Activated B cell treated with CpG ODN at 0.5 μM for 24 hours (primary cell): Measurements from ENCODE around the gene PARVG. TPM values are rescaled to one million over a fixed set of nuclear protein-coding genes. Genes with fewer than 3 reads are reported as not detected.

Experiments used
- ATAC-seq: fragments of 200-7000 bp; cut with Tn5 transposase; one replicate; pipeline ENCODE4 v1.10.0; 2021; ENCODE audit warnings: low read depth, mild to moderate bottlenecking, moderate library complexity
- CTCF ChIA-PET: fragments of 350-600 bp; sonication (Branson Sonifier 250); formaldehyde crosslinking; loops from one replicate; lab custom pipeline; 2021; ENCODE audit warnings: antibody characterized with exemption; lab: Charles Lee
- POLR2A ChIA-PET: fragments of 350-600 bp; sonication (Branson Sonifier 250); formaldehyde crosslinking; loops from one replicate; lab custom pipeline; 2021; ENCODE audit warnings: antibody characterized with exemption; lab: Charles Lee
- DNase-seq: peaks from one replicate; pipeline ENCODE4 v3.0.0; 2022
- H3K27ac Mint-ChIP-seq: one replicate; pipeline ENCODE4 v1.8.0; 2020; ENCODE audit warnings: mixed read lengths
- H3K27me3 Mint-ChIP-seq: one replicate; pipeline ENCODE4 v1.8.0; 2021; ENCODE audit warnings: mixed read lengths
- H3K36me3 Mint-ChIP-seq: one replicate; pipeline ENCODE4 v1.8.0; 2021; ENCODE audit warnings: low read depth, mixed read lengths
- H3K4me1 Mint-ChIP-seq: one replicate; pipeline ENCODE4 v1.8.0; 2021; ENCODE audit warnings: mixed read lengths
- H3K4me3 Mint-ChIP-seq: one replicate; pipeline ENCODE4 v1.8.0; 2020; ENCODE audit warnings: mild to moderate bottlenecking, mixed read lengths
- H3K9me3 Mint-ChIP-seq: one replicate; pipeline ENCODE4 v1.8.0; 2020; ENCODE audit warnings: mixed read lengths
- intact Hi-C: fragments of 100-400 bp; cut with micrococcal nuclease; formaldehyde crosslinking; loops from one replicate; pipeline ENCODE4 v1.15.1; 2024
- total RNA-seq: library from RNA; stranded (reverse); gene quantifications from 2 replicates; pipeline ENCODE4 v1.2.3, GENCODE V29; 2022
- TF ChIP-seq, protein P1 (sequence below): fragments of 200-600 bp; IDR thresholded peaks from one replicate; pipeline ENCODE4 v1.8.0; 2022; ENCODE audit warnings: antibody characterized with exemption, mild to moderate bottlenecking

Gene PARVG
- total RNA-seq, 1 donor from 2014 or later, result 96.1 TPM

DNA sequence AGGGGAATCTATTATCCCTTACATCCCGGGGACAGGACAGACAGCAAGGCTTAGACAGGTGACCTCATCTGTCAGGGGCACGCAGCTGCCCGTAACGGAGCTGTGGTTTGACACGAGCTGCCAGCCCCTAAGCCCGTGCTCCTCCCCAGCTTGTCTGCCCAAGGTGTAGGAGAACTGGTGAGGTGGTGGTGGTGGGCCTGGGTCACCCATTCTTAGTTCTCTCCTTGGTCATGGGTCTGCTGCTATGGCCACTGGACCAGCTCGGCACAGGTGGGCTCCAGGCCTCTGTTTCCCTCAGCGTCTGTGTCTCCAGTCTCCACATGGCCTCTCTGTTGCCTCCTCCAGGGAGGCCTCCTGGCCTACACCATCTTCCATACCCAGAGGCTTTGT is 5.4 kb downstream of the PARVG start:
- CTCF ChIA-PET, result no interaction called here
- Mint-ChIP-seq H3K4me1 (peaks cover 60% of the 10 kb centered on the region), H3K36me3 (peaks cover 32% of the 10 kb centered on the region), H3K9me3 (no peaks in the 10 kb centered on the region), H3K4me3 (no peak overlapping the region), H3K27me3 (no peaks in the 10 kb centered on the region), H3K27ac (no peak overlapping the region)
- intact Hi-C loops, result loop anchor here (10.0 kb wide), 3 partner anchors 139 to 519 kb away; partner anchors contain the start of genes PRR5 and RTL6
- DNase-seq (no peak), ATAC-seq (no peak)
- TF ChIP-seq, protein P1, sequence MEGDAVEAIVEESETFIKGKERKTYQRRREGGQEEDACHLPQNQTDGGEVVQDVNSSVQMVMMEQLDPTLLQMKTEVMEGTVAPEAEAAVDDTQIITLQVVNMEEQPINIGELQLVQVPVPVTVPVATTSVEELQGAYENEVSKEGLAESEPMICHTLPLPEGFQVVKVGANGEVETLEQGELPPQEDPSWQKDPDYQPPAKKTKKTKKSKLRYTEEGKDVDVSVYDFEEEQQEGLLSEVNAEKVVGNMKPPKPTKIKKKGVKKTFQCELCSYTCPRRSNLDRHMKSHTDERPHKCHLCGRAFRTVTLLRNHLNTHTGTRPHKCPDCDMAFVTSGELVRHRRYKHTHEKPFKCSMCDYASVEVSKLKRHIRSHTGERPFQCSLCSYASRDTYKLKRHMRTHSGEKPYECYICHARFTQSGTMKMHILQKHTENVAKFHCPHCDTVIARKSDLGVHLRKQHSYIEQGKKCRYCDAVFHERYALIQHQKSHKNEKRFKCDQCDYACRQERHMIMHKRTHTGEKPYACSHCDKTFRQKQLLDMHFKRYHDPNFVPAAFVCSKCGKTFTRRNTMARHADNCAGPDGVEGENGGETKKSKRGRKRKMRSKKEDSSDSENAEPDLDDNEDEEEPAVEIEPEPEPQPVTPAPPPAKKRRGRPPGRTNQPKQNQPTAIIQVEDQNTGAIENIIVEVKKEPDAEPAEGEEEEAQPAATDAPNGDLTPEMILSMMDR, result no peak
- POLR2A ChIA-PET, result no interaction called here

DNA sequence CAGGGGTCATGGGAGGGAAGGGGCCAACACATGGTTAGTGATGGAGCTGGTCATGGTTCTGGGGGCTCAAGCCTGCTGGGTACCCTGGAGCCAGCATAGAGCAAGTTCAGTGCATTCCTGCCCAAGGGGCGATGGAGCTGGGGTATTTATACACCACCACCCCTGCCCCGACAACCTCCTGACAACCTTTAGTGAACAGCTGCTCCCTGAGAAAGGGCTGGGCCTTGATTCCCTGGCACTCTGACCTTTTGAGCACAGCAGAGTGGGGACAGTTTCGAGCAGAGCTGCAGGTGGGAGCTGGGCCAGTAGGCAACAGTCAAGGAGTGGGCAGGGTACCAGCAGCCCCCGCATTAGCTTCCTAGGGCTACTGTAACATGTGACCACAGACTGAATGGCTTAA is 6.0 kb downstream of the PARVG start:
- H3K27ac Mint-ChIP-seq, result no peak overlapping the region
- intact Hi-C loops, result loop anchor here (10.0 kb wide), 3 partner anchors 138 to 518 kb away; partner anchors contain the start of genes PRR5 and RTL6
- DNase-seq (no peak), ATAC-seq (no peak)
- TF ChIP-seq, protein P1, result no peak
- H3K27me3 Mint-ChIP-seq, result no peaks in the 10 kb centered on the region
- H3K4me1 Mint-ChIP-seq, result peaks cover 63% of the 10 kb centered on the region
- ChIA-PET POLR2A (no interaction called here), CTCF (no interaction called here)
- no peak overlapping the region for H3K4me3 Mint-ChIP-seq
- no peaks in the 10 kb centered on the region for H3K9me3 Mint-ChIP-seq
- peaks cover 32% of the 10 kb centered on the region for H3K36me3 Mint-ChIP-seq

DNA sequence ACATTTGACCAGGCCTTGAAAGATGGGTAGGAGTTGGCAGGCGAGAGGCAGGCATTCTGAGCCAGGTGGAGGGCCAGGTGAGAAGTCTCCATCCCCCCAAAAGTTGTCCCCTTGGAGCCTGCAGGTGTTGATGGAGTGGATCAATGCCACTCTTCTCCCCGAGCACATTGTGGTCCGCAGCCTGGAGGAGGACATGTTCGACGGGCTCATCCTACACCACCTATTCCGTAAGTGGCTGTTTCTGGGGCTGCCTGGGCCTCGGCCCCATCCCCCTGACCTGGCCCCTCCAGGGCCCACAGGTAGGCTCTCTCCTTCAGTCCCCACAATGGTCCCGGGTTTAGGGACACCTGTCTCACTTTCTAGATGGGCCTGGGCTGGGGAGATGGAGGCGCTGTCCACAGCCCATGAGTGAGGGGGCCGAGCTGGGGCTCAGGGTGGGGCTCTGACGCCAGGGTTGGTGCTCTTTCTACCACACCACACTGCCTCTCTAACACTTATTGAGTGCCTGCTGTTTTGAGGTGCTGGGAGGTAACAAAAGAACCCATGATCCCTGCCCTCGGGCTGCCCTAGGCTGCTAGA is 7.0 kb downstream of the PARVG start:
- intact Hi-C loops, result loop anchor here (10.0 kb wide), 3 partner anchors 137 to 517 kb away; partner anchors contain the start of genes PRR5 and RTL6
- TF ChIP-seq, protein P1, result no peak
- ChIA-PET POLR2A (interaction anchor here (0.6 kb wide), 1 partner anchor 1224 kb away, joined by 4 read pairs; no protein-coding TSS in a partner anchor), CTCF (no interaction called here)
- peaks cover 32% of the 10 kb centered on the region for H3K36me3 Mint-ChIP-seq
- H3K9me3 Mint-ChIP-seq, result no peaks in the 10 kb centered on the region
- no peaks in the 10 kb centered on the region for H3K27me3 Mint-ChIP-seq
- ATAC-seq (no peak), DNase-seq (no peak)
- H3K4me3 Mint-ChIP-seq, result no peak overlapping the region
- H3K27ac Mint-ChIP-seq, result no peak overlapping the region
- H3K4me1 Mint-ChIP-seq, result peaks cover 61% of the 10 kb centered on the region

DNA sequence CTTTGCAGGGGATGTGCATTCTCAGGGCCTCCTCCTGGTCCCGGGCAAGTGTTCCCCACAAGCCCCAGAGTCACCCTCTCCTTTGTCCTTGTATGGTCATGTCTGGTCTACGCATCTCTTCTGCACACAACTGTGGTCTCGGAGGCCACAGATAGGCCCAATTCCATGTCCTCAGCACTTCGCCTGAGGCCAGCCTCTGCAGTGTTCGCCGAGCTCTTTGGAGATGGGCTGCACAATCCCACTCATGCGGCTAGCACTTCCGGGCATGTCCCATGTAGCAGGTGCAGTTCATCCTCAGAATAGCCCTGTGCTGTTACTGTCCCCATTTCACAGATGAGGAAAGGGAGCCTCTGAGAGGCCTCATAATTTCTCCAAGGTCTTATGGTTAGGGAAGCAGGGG is 7.6 kb downstream of the PARVG start:
- DNase-seq (no peak), ATAC-seq (no peak)
- TF ChIP-seq, protein P1, result no peak
- H3K9me3 Mint-ChIP-seq, result no peaks in the 10 kb centered on the region
- CTCF ChIA-PET, result no interaction called here
- H3K4me1 Mint-ChIP-seq, result peaks cover 59% of the 10 kb centered on the region
- POLR2A ChIA-PET, result no interaction called here
- H3K27ac Mint-ChIP-seq, result no peak overlapping the region
- intact Hi-C loops, result loop anchor here (10.0 kb wide), 3 partner anchors 136 to 516 kb away; partner anchors contain the start of genes PRR5 and RTL6
- H3K4me3 Mint-ChIP-seq, result no peak overlapping the region
- peaks cover 34% of the 10 kb centered on the region for H3K36me3 Mint-ChIP-seq
- H3K27me3 Mint-ChIP-seq, result no peaks in the 10 kb centered on the region

DNA sequence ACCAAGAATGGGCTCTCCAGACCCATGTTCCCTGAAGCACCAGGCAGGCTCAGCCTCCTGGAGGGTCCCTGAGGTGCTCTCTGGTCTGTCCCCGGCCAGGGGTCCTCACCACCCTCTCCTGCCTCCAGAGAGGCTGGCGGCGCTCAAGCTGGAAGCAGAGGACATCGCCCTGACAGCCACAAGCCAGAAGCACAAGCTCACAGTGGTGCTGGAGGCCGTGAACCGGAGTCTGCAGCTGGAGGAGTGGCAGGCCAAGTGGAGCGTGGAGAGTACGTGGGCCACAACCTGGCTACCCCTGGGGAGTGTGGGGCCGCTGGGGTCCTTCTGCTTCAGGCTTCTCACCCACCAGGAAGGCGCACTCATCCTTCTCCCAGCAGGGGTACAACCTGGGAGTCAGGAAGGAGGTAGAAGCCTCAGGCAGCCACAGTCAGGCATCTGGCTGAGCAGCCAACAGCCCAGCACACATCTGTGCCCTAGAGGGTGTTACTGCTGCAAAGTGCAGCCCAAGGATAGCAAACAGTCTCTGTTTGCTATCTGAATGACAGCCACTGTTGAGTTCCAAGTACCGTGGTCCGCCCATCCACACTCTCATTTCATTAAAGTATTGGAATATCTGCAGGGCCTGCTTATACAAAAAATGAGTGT is 8.4 kb downstream of the PARVG start:
- H3K27ac Mint-ChIP-seq, result no peak overlapping the region
- CTCF ChIA-PET, result no interaction called here
- H3K4me1 Mint-ChIP-seq, result peaks cover 60% of the 10 kb centered on the region
- peaks cover 34% of the 10 kb centered on the region for H3K36me3 Mint-ChIP-seq
- POLR2A ChIA-PET, result no interaction called here
- ATAC-seq (peak; percentile 32), DNase-seq (peak; percentile 16)
- intact Hi-C loops, result loop anchor here (10.0 kb wide), 3 partner anchors 136 to 516 kb away; partner anchors contain the start of genes PRR5 and RTL6
- TF ChIP-seq, protein P1, result no peak
- H3K9me3 Mint-ChIP-seq, result no peaks in the 10 kb centered on the region
- H3K27me3 Mint-ChIP-seq, result no peaks in the 10 kb centered on the region
- H3K4me3 Mint-ChIP-seq, result no peak overlapping the region
